ENCODE results near the gene CAMK1D. TPM values are rescaled to one million over a fixed set of nuclear protein-coding genes. Genes with fewer than 3 reads are reported as not detected.

Gene CAMK1D
- total and polyA plus RNA-seq, 9 donors = 1.8 to 11.7 (median 5.5) TPM

DNA sequence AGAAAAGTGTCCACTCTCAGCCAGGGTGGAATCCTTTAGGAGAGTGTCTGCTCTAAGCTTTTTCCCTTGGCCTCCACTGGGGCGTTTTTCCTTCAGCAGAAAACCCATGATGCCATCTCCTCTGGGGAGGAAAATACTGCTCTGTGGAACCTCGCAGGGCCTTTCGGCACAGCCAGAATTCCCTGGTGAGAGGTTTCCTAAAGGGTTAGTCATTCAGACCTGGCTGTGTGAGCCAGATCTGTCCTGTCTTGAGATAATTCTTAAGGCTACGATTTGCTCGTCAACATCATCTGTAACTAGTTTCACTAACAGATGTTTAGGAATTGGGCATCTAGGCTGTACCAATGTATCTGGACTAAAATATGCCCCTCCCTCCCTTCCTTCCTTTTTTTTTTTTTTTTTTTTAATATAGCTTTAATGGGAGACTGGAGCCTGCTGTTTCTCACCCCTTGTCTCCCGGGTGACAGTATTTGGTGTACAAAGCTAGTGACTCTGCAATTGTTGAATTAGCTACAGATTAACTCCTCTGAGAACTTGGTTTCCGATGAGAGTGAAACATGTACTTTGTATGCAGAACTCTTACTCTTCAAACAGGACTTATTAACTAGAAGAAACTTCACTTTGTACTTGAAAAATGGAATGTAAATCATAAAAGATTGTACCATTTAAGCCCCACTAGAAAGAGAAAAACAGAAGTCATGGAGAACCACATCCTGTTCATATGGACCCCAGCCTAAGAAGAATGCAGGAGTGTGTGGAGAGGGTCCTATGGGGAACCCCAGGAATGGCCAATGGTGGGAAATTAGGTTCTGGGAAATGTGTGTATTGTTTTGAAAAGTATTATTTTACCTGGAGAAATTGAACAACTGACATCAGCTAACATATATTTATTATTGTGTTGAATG is 230.9 kb downstream of the CAMK1D start:
- TF ChIP-seq POLR2A (IDR thresholded peaks at IDR 0.05) (no peak), EP300 (IDR thresholded peaks at IDR 0.05) (no peak)
- TF ChIP-seq, protein P1, sequence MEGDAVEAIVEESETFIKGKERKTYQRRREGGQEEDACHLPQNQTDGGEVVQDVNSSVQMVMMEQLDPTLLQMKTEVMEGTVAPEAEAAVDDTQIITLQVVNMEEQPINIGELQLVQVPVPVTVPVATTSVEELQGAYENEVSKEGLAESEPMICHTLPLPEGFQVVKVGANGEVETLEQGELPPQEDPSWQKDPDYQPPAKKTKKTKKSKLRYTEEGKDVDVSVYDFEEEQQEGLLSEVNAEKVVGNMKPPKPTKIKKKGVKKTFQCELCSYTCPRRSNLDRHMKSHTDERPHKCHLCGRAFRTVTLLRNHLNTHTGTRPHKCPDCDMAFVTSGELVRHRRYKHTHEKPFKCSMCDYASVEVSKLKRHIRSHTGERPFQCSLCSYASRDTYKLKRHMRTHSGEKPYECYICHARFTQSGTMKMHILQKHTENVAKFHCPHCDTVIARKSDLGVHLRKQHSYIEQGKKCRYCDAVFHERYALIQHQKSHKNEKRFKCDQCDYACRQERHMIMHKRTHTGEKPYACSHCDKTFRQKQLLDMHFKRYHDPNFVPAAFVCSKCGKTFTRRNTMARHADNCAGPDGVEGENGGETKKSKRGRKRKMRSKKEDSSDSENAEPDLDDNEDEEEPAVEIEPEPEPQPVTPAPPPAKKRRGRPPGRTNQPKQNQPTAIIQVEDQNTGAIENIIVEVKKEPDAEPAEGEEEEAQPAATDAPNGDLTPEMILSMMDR (IDR thresholded peaks at IDR 0.05) = no peak
- intact Hi-C loops (cut with DNase I) = no loop called here
- WGBS, 3 donors = 62 to 70% (median 69%) methylated on average over 7 of the region's 7 CpGs

DNA sequence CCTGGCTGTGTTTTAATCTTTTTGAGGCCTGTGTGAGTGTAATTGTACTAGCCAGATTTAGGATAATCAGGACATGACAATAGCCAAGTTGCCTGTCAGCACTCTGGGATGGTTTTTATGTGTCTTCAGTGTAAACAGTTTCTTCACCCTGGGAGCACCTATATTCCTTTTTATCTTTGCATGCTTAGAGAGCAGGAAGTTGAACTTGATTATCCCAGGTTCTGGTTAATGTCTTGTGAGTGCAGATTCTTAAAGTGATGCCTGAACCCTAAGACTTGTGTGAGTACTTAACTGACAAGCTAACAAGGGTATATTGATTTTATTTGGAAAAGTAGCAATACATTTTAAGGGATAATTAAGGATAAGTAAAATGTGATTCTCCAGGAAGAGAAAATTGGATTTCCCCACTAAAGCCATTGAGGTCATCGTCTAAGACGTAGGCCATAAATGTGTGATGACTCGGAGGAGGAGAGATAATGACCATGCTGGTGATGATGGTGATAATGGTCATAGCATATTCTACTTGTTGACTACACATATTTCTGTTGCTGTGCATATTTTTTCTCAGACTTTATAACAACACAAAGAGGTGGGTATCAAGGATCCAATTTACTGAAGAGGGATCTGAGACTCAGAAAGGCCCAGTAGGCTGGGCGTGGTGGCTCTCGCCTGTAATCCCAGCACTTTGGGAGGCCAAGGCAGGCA is 234.7 kb downstream of the CAMK1D start:
- no peak overlapping the region for H3K27ac ChIP-seq
- H3K36me3 ChIP-seq = no peaks in the 10 kb centered on the region
- no peaks in the 10 kb centered on the region for H3K27me3 ChIP-seq
- DNase-seq = no peak
- H3K4me1 ChIP-seq (ENCODE audit: insufficient read depth) = peaks cover 1% of the 10 kb centered on the region
- H3K4me3 ChIP-seq = no peak overlapping the region
- TF ChIP-seq, protein P1 (IDR thresholded peaks at IDR 0.05) = no peak
- TF ChIP-seq POLR2A (IDR thresholded peaks at IDR 0.05) (no peak), EP300 (IDR thresholded peaks at IDR 0.05) (no peak)
- H3K9me3 ChIP-seq = peaks cover 0 to 3% of the 10 kb centered on the region in 2 donors
- intact Hi-C loops (cut with DNase I) = no loop called here
- WGBS, 3 donors = 96 to 99% (median 99%) methylated on average over 5 of the region's 5 CpGs

More for the DNA sequence above, 230.9 kb downstream of the CAMK1D start:
- H3K9me3 ChIP-seq = no peaks in the 10 kb centered on the region
- no peak overlapping the region for H3K27ac ChIP-seq
- H3K36me3 ChIP-seq = no peaks in the 10 kb centered on the region
- no peaks in the 10 kb centered on the region for H3K4me1 ChIP-seq (ENCODE audit: insufficient read depth)
- no peak overlapping the region for H3K4me3 ChIP-seq
- no peaks in the 10 kb centered on the region for H3K27me3 ChIP-seq
- no peak for DNase-seq

GRCh38 chr10:12586741-12587140 is 237.4 kb downstream of the CAMK1D start:
- H3K4me1 ChIP-seq (ENCODE audit: insufficient read depth) = peaks cover 1% of the 10 kb centered on the region
- WGBS, 3 donors = 77 to 86% (median 84%) methylated on average over 4 of the region's 4 CpGs
- H3K9me3 ChIP-seq = peaks cover 0 to 3% of the 10 kb centered on the region in 2 donors
- no peak overlapping the region for H3K27ac ChIP-seq
- no peaks in the 10 kb centered on the region for H3K36me3 ChIP-seq
- TF ChIP-seq, protein P1 (IDR thresholded peaks at IDR 0.05) = no peak
- TF ChIP-seq POLR2A (IDR thresholded peaks at IDR 0.05) (no peak), EP300 (IDR thresholded peaks at IDR 0.05) (no peak)
- DNase-seq = no peak
- H3K27me3 ChIP-seq = no peaks in the 10 kb centered on the region
- no peak overlapping the region for H3K4me3 ChIP-seq
- intact Hi-C loops (cut with DNase I) = no loop called here

- no peaks in the 10 kb centered on the region for H3K27me3 ChIP-seq
- 14 to 27% (median 27%) methylated on average over 4 of the region's 4 CpGs for WGBS, 3 donors
- peaks cover 0 to 3% of the 10 kb centered on the region in 2 donors for H3K9me3 ChIP-seq
- intact Hi-C loops (cut with DNase I) = no loop called here
- H3K27ac ChIP-seq = no peak overlapping the region
- TF ChIP-seq POLR2A (IDR thresholded peaks at IDR 0.05) (no peak), EP300 (IDR thresholded peaks at IDR 0.05) (no peak)
- TF ChIP-seq, protein P1 (IDR thresholded peaks at IDR 0.05) = no peak
- no peak for DNase-seq
- H3K36me3 ChIP-seq = no peaks in the 10 kb centered on the region
- no peak overlapping the region for H3K4me3 ChIP-seq
- H3K4me1 ChIP-seq (ENCODE audit: insufficient read depth) = peaks cover 1% of the 10 kb centered on the region
Observed at GRCh38 chr10:12587451-12587888, 238.1 kb downstream of the CAMK1D start.
